ENCODE measurements around the gene RNPEP.
"Not testable (repeated sequence)": the region's sequence is repeated elsewhere in the genome, so short reads cannot be mapped to it uniquely, and the experiment has no call there.

The RNPEP gene

GRCh38 chr1:202011994-202012393 is 29.5 kb downstream of the RNPEP start:
- no peak for FAIRE-seq

GRCh38 chr1:202012544-202013478 is 30.4 kb downstream of the RNPEP start:
- FAIRE-seq, result no peak

GRCh38 chr1:202013603-202014002 is 31.2 kb downstream of the RNPEP start:
- FAIRE-seq, result no peak

GRCh38 chr1:202014060-202014459 is 31.6 kb downstream of the RNPEP start:
- no peak for FAIRE-seq

- no peak for FAIRE-seq
Measured at GRCh38 chr1:202014915-202015661, 32.6 kb downstream of the RNPEP start.

- FAIRE-seq, result no peak
Measured at GRCh38 chr1:202015662-202015937, 33.2 kb downstream of the RNPEP start.

- FAIRE-seq, result no peak
Measured at GRCh38 chr1:202016022-202016810, 33.8 kb downstream of the RNPEP start.

GRCh38 chr1:202016811-202017748 is 34.6 kb downstream of the RNPEP start:
- FAIRE-seq, result no peak

GRCh38 chr1:202017749-202018467 is 35.5 kb downstream of the RNPEP start:
- FAIRE-seq, result no peak

GRCh38 chr1:202018468-202019234 is 36.2 kb downstream of the RNPEP start:
- FAIRE-seq, result no peak

- not testable (repeated sequence) for FAIRE-seq
Measured at GRCh38 chr1:202019235-202019558, 36.7 kb downstream of the RNPEP start.

- FAIRE-seq, result no peak
Measured at GRCh38 chr1:202023001-202023433, 40.6 kb downstream of the RNPEP start.

GRCh38 chr1:202029171-202029665 is 46.8 kb downstream of the RNPEP start:
- FAIRE-seq, result no peak

- no peak for FAIRE-seq
Measured at GRCh38 chr1:202029727-202030126, 47.3 kb downstream of the RNPEP start.

GRCh38 chr1:202031796-202032195 is 49.3 kb downstream of the RNPEP start:
- FAIRE-seq, result no peak

- FAIRE-seq, result no peak
Measured at GRCh38 chr1:202034149-202034682, 51.8 kb downstream of the RNPEP start.

- no peak for FAIRE-seq
Measured at GRCh38 chr1:202034683-202035462, 52.4 kb downstream of the RNPEP start.

GRCh38 chr1:202036595-202037387 is 54.3 kb downstream of the RNPEP start:
- no peak for FAIRE-seq

Measured in endometrium (tissue), 2 donors.